ENCODE measurements around the gene PDGFRB. TPM values are rescaled to one million over a fixed set of nuclear protein-coding genes. Genes with fewer than 3 reads are reported as not detected.

Gene PDGFRB
- total and polyA plus RNA-seq, 5 donors from 2014 or later, result 0.03 TPM; not detected in 4

- DNase-seq (no peak), ATAC-seq (ENCODE audit: low read depth in 2 of 2) (no peak)
- Mint-ChIP-seq H3K36me3 (no peaks in the 10 kb centered on the region), H3K9me3 (peaks cover 0 to 1% (median 0%) of the 10 kb centered on the region in 7 donors), H3K27ac (no peak overlapping the region), H3K27me3 (no peaks in the 10 kb centered on the region), H3K4me1 (peaks cover 0 to 2% (median 0%) of the 10 kb centered on the region in 4 donors), H3K4me3 (no peak overlapping the region)
- no peaks in the 10 kb centered on the region for H3K27me3 ChIP-seq (ENCODE audit: control insufficient read depth, insufficient read depth, low read length)
- no peaks in the 10 kb centered on the region for H3K4me1 ChIP-seq (ENCODE audit: control insufficient read depth, insufficient read depth, low read length, poor library complexity, severe bottlenecking)
- no peak overlapping the region for H3K4me3 ChIP-seq (ENCODE audit: low read depth, low read length)
- no peaks in the 10 kb centered on the region for H3K9me3 ChIP-seq (ENCODE audit: control insufficient read depth in 2 of 2, low read length in 2 of 2)
- no peaks in the 10 kb centered on the region for H3K36me3 ChIP-seq (ENCODE audit: control insufficient read depth, insufficient read depth, low read length)
- no peak overlapping the region for H3K27ac ChIP-seq (ENCODE audit: insufficient read depth, low read length, poor library complexity, severe bottlenecking)
Measured at GRCh38 chr5:150122536-150123481, 32.8 kb downstream of the PDGFRB start.

GRCh38 chr5:150122158-150122510 is 33.5 kb downstream of the PDGFRB start:
- no peaks in the 10 kb centered on the region for H3K9me3 ChIP-seq (ENCODE audit: control insufficient read depth in 2 of 2, low read length in 2 of 2)
- no peaks in the 10 kb centered on the region for H3K36me3 Mint-ChIP-seq
- no peak overlapping the region for H3K27ac Mint-ChIP-seq
- no peak overlapping the region for H3K4me3 Mint-ChIP-seq
- no peaks in the 10 kb centered on the region for H3K27me3 Mint-ChIP-seq
- no peak overlapping the region for H3K4me3 ChIP-seq (ENCODE audit: low read depth, low read length)
- no peaks in the 10 kb centered on the region for H3K36me3 ChIP-seq (ENCODE audit: control insufficient read depth, insufficient read depth, low read length)
- ATAC-seq (ENCODE audit: low read depth in 2 of 2) (no peak), DNase-seq (peak in 1 of 3 donors; percentile 56)
- no peaks in the 10 kb centered on the region for H3K4me1 ChIP-seq (ENCODE audit: control insufficient read depth, insufficient read depth, low read length, poor library complexity, severe bottlenecking)
- H3K27me3 ChIP-seq (ENCODE audit: control insufficient read depth, insufficient read depth, low read length), result no peaks in the 10 kb centered on the region
- H3K9me3 Mint-ChIP-seq, result peaks cover 0 to 1% (median 0%) of the 10 kb centered on the region in 7 donors
- H3K4me1 Mint-ChIP-seq, result peaks cover 0 to 2% (median 0%) of the 10 kb centered on the region in 4 donors
- no peak overlapping the region for H3K27ac ChIP-seq (ENCODE audit: insufficient read depth, low read length, poor library complexity, severe bottlenecking)

- H3K9me3 Mint-ChIP-seq, result peaks cover 0 to 1% (median 0%) of the 10 kb centered on the region in 7 donors
- H3K9me3 ChIP-seq (ENCODE audit: control insufficient read depth in 2 of 2, low read length in 2 of 2), result no peaks in the 10 kb centered on the region
- H3K4me3 ChIP-seq (ENCODE audit: low read depth, low read length), result no peak overlapping the region
- ATAC-seq (ENCODE audit: low read depth in 2 of 2), result no peak
- H3K4me1 ChIP-seq (ENCODE audit: control insufficient read depth, insufficient read depth, low read length, poor library complexity, severe bottlenecking), result no peaks in the 10 kb centered on the region
- no peak overlapping the region for H3K4me3 Mint-ChIP-seq
- no peaks in the 10 kb centered on the region for H3K36me3 Mint-ChIP-seq
- no peaks in the 10 kb centered on the region for H3K27me3 ChIP-seq (ENCODE audit: control insufficient read depth, insufficient read depth, low read length)
- no peak overlapping the region for H3K27ac Mint-ChIP-seq
- no peaks in the 10 kb centered on the region for H3K27me3 Mint-ChIP-seq
- no peak for DNase-seq
- no peak overlapping the region for H3K27ac ChIP-seq (ENCODE audit: insufficient read depth, low read length, poor library complexity, severe bottlenecking)
- peaks cover 0 to 2% (median 0%) of the 10 kb centered on the region in 4 donors for H3K4me1 Mint-ChIP-seq
- no peaks in the 10 kb centered on the region for H3K36me3 ChIP-seq (ENCODE audit: control insufficient read depth, insufficient read depth, low read length)
Measured at GRCh38 chr5:150121448-150122157, 34.0 kb downstream of the PDGFRB start.

- H3K36me3 Mint-ChIP-seq, result no peaks in the 10 kb centered on the region
- H3K4me1 Mint-ChIP-seq, result peaks cover 0 to 2% (median 0%) of the 10 kb centered on the region in 4 donors
- H3K4me3 Mint-ChIP-seq, result no peak overlapping the region
- no peak overlapping the region for H3K4me3 ChIP-seq (ENCODE audit: low read depth, low read length)
- no peak for DNase-seq
- peaks cover 0 to 1% (median 0%) of the 10 kb centered on the region in 7 donors for H3K9me3 Mint-ChIP-seq
- no peaks in the 10 kb centered on the region for H3K36me3 ChIP-seq (ENCODE audit: control insufficient read depth, insufficient read depth, low read length)
- no peaks in the 10 kb centered on the region for H3K27me3 Mint-ChIP-seq
- ATAC-seq (ENCODE audit: low read depth in 2 of 2), result no peak
- no peaks in the 10 kb centered on the region for H3K9me3 ChIP-seq (ENCODE audit: control insufficient read depth in 2 of 2, low read length in 2 of 2)
- H3K27me3 ChIP-seq (ENCODE audit: control insufficient read depth, insufficient read depth, low read length), result no peaks in the 10 kb centered on the region
- no peaks in the 10 kb centered on the region for H3K4me1 ChIP-seq (ENCODE audit: control insufficient read depth, insufficient read depth, low read length, poor library complexity, severe bottlenecking)
- H3K27ac ChIP-seq (ENCODE audit: insufficient read depth, low read length, poor library complexity, severe bottlenecking), result no peak overlapping the region
- H3K27ac Mint-ChIP-seq, result no peak overlapping the region
Measured at GRCh38 chr5:150120617-150121447, 34.8 kb downstream of the PDGFRB start.

GRCh38 chr5:150120062-150120441 is 35.6 kb downstream of the PDGFRB start:
- peaks cover 0 to 2% (median 0%) of the 10 kb centered on the region in 4 donors for H3K4me1 Mint-ChIP-seq
- H3K27ac Mint-ChIP-seq, result no peak overlapping the region
- DNase-seq, result no peak
- H3K4me3 Mint-ChIP-seq, result no peak overlapping the region
- peaks cover 0 to 1% (median 0%) of the 10 kb centered on the region in 7 donors for H3K9me3 Mint-ChIP-seq
- no peaks in the 10 kb centered on the region for H3K36me3 Mint-ChIP-seq
- no peak overlapping the region for H3K27ac ChIP-seq (ENCODE audit: insufficient read depth, low read length, poor library complexity, severe bottlenecking)
- no peaks in the 10 kb centered on the region for H3K36me3 ChIP-seq (ENCODE audit: control insufficient read depth, insufficient read depth, low read length)
- H3K27me3 Mint-ChIP-seq, result no peaks in the 10 kb centered on the region
- H3K4me1 ChIP-seq (ENCODE audit: control insufficient read depth, insufficient read depth, low read length, poor library complexity, severe bottlenecking), result no peaks in the 10 kb centered on the region
- H3K4me3 ChIP-seq (ENCODE audit: low read depth, low read length), result no peak overlapping the region
- ATAC-seq (ENCODE audit: low read depth in 2 of 2), result no peak
- H3K9me3 ChIP-seq (ENCODE audit: control insufficient read depth in 2 of 2, low read length in 2 of 2), result no peaks in the 10 kb centered on the region
- H3K27me3 ChIP-seq (ENCODE audit: control insufficient read depth, insufficient read depth, low read length), result no peaks in the 10 kb centered on the region

- Histone ChIP-seq H3K9me3 (ENCODE audit: control insufficient read depth in 2 of 2, low read length in 2 of 2) (no peaks in the 10 kb centered on the region), H3K36me3 (ENCODE audit: control insufficient read depth, insufficient read depth, low read length) (no peaks in the 10 kb centered on the region), H3K27me3 (ENCODE audit: control insufficient read depth, insufficient read depth, low read length) (no peaks in the 10 kb centered on the region), H3K27ac (ENCODE audit: insufficient read depth, low read length, poor library complexity, severe bottlenecking) (no peak overlapping the region), H3K4me1 (ENCODE audit: control insufficient read depth, insufficient read depth, low read length, poor library complexity, severe bottlenecking) (no peaks in the 10 kb centered on the region), H3K4me3 (ENCODE audit: low read depth, low read length) (no peak overlapping the region)
- Mint-ChIP-seq H3K4me1 (peaks cover 0 to 2% (median 0%) of the 10 kb centered on the region in 4 donors), H3K27ac (no peak overlapping the region), H3K9me3 (peaks cover 0 to 1% (median 0%) of the 10 kb centered on the region in 7 donors), H3K27me3 (no peaks in the 10 kb centered on the region), H3K36me3 (no peaks in the 10 kb centered on the region), H3K4me3 (no peak overlapping the region)
- DNase-seq (no peak), ATAC-seq (ENCODE audit: low read depth in 2 of 2) (no peak)
Measured at GRCh38 chr5:150119421-150120061, 36.1 kb downstream of the PDGFRB start.
